A549 (cell line): ENCODE measurements around the gene KCNQ5. TPM values are rescaled to one million over a fixed set of nuclear protein-coding genes. Genes with fewer than 3 reads are reported as not detected.
"Not testable (repeated sequence)": the region's sequence is repeated elsewhere in the genome, so short reads cannot be mapped to it uniquely, and the experiment has no call there.

ENCODE experiments used
- ATAC-seq, 2 experiments: fragments of 200-7000 bp in 1 of 2; fragments of >200 bp in 1 of 2; cut with Nextera tagmentation in 1 of 2; cut with Tn5 transposase in 1 of 2; 3 replicates each; pipeline versions ENCODE4 v1.8.0 to v1.9.1; 2018 to 2020; ENCODE audit warnings: mild to moderate bottlenecking in 1 of 2, moderate library complexity in 1 of 2
- CTCF ChIA-PET: fragments of 300-600 bp; sonication (Branson Sonifier 250); formaldehyde crosslinking; extraction: SDS; loops from one replicate; lab custom pipeline; 2021; ENCODE audit warnings: antibody characterized with exemption, inconsistent platforms; lab: Yijun Ruan, JAX
- POLR2A ChIA-PET: fragments of 350-600 bp; formaldehyde crosslinking; extraction: SDS; loops from one replicate; lab custom pipeline; 2021; ENCODE audit warnings: antibody characterized with exemption, inconsistent platforms; lab: Yijun Ruan, JAX
- DNase-seq, 2 experiments: peaks; one replicate each; pipeline versions ENCODE4 v3.0.0 to v3.0.0-alpha.2; 2011 to 2016; ENCODE audit warnings: low read depth in 1 of 2, low spot score in 1 of 2
- FAIRE-seq: peaks from 2 replicates; lab custom pipeline; 2011; peaks lifted over from hg19 to GRCh38; lab: Jason Lieb, UNC
- H3K27ac ChIP-seq, 2 experiments: fragments of >200 bp; sonication (Bioruptor Twin); formaldehyde crosslinking; 3 replicates each; pipeline ENCODE4 v1.5.1; 2016 to 2017
- H3K4me1 ChIP-seq: fragments of >200 bp; sonication (Bioruptor Twin); formaldehyde crosslinking; 3 replicates; pipeline ENCODE4 v1.6.1; 2016
- H3K4me2 ChIP-seq: fragments of >200 bp; sonication (Bioruptor Twin); formaldehyde crosslinking; 3 replicates; pipeline ENCODE4 v1.6.1; 2016
- H3K4me3 ChIP-seq: fragments of >200 bp; sonication (Bioruptor Twin); formaldehyde crosslinking; 3 replicates; pipeline ENCODE4 v1.5.1; 2016
- H3K9me3 ChIP-seq: fragments of >200 bp; sonication (Bioruptor Twin); formaldehyde crosslinking; 3 replicates; pipeline ENCODE4 v1.6.1; 2016
- BCL3 ChIP-seq: fragments of >200 bp; sonication (Bioruptor Twin); formaldehyde crosslinking; IDR thresholded peaks from 3 replicates; pipeline ENCODE4 v1.6.1; 2016
- CEBPB ChIP-seq, 2 experiments: fragments of >200 bp in 1 of 2; sonication (Bioruptor Twin) in 1 of 2; formaldehyde crosslinking in 1 of 2; IDR thresholded peaks; 2 replicates each; pipeline ENCODE4 v1.6.1; 2012 to 2016
- CTCF ChIP-seq: fragments of >200 bp; sonication (Bioruptor Twin); formaldehyde crosslinking; IDR thresholded peaks from 3 replicates; pipeline ENCODE4 v1.5.1; 2016
- E2F6 ChIP-seq: IDR thresholded peaks from 2 replicates; pipeline ENCODE4 v1.6.1; 2012; ENCODE audit warnings: low read depth, borderline replicate concordance
- EP300 ChIP-seq, 2 experiments: fragments of >200 bp; sonication (Bioruptor Twin); formaldehyde crosslinking; IDR thresholded peaks; 2 replicates in 1 of 2; 3 replicates in 1 of 2; pipeline ENCODE4 v1.6.1; 2016 to 2017
- FOSB ChIP-seq: fragments of 250-450 bp; sonication (Bioruptor Pico); IDR thresholded peaks from 2 replicates; pipeline ENCODE4 v1.5.0; 2020; ENCODE audit warnings: mild to moderate bottlenecking, moderate library complexity
- HEYL ChIP-seq: fragments of 250-450 bp; sonication (Bioruptor Pico); IDR thresholded peaks from 2 replicates; pipeline ENCODE4 v1.8.0; 2021; ENCODE audit warnings: mild to moderate bottlenecking, moderate library complexity
- HOXA7 ChIP-seq: fragments of 250-450 bp; sonication (Bioruptor Pico); IDR thresholded peaks from 2 replicates; pipeline ENCODE4 v1.5.0; 2020; ENCODE audit warnings: mild to moderate bottlenecking, moderate library complexity
- HOXB13 ChIP-seq: fragments of 250-450 bp; sonication (Bioruptor Pico); IDR thresholded peaks from 2 replicates; pipeline ENCODE4 v1.5.0; 2020; ENCODE audit warnings: low read depth, mild to moderate bottlenecking, moderate library complexity
- HOXB5 ChIP-seq: fragments of 250-450 bp; sonication (Bioruptor Pico); IDR thresholded peaks from 2 replicates; pipeline ENCODE4 v1.5.0; 2020; ENCODE audit warnings: mild to moderate bottlenecking, moderate library complexity
- KDM1A ChIP-seq: fragments of 200-600 bp; sonication (generic); IDR thresholded peaks from 2 replicates; pipeline ENCODE4 v1.6.1; 2016; ENCODE audit warnings: low read depth, mild to moderate bottlenecking
- KDM5A ChIP-seq: fragments of 200-600 bp; sonication (generic); IDR thresholded peaks from 2 replicates; pipeline ENCODE4 v1.6.1; 2016; ENCODE audit warnings: antibody characterized with exemption, mild to moderate bottlenecking
- MAFK ChIP-seq: fragments of 450-650 bp; IDR thresholded peaks from 2 replicates; pipeline ENCODE4 v1.6.1; 2014; ENCODE audit not compliant: partially characterized antibody
- MAX ChIP-seq: IDR thresholded peaks from 2 replicates; pipeline ENCODE4 v1.6.1; 2012
- MAZ ChIP-seq: fragments of 150-350 bp; IDR thresholded peaks from 2 replicates; pipeline ENCODE4 v1.6.1; 2014; ENCODE audit warnings: antibody characterized with exemption, low read depth, low read length, borderline replicate concordance
- MYC ChIP-seq: IDR thresholded peaks from 2 replicates; pipeline ENCODE4 v1.6.1; 2012; ENCODE audit warnings: mild to moderate bottlenecking, inconsistent platforms, low read length, improper control_type of control experiment, borderline replicate concordance
- PBX3 ChIP-seq: IDR thresholded peaks from 2 replicates; pipeline ENCODE4 v1.6.1; 2012
- PHF8 ChIP-seq: fragments of 200-600 bp; sonication (generic); IDR thresholded peaks from 2 replicates; pipeline ENCODE4 v1.6.1; 2016; ENCODE audit warnings: low read depth, mild to moderate bottlenecking, antibody characterized with exemption, moderate library complexity, borderline replicate concordance
- POLR2A ChIP-seq: IDR thresholded peaks from 2 replicates; pipeline ENCODE4 v1.6.1; 2012; ENCODE audit warnings: mild to moderate bottlenecking, low read length
- POLR2AphosphoS2 ChIP-seq: conservative IDR thresholded peaks from 2 replicates; pipeline ENCODE4 v1.6.1; 2012; ENCODE audit warnings: low read length, improper control_type of control experiment, inconsistent platforms
- RAD21 ChIP-seq, 2 experiments: fragments of >200 bp in 1 of 2; sonication (Bioruptor Twin) in 1 of 2; formaldehyde crosslinking in 1 of 2; IDR thresholded peaks in 1 of 2; conservative IDR thresholded peaks in 1 of 2; 2 replicates in 1 of 2; 3 replicates in 1 of 2; pipeline ENCODE4 v1.6.1; 2012 to 2018; ENCODE audit warnings: inconsistent platforms in 1 of 2
- RCOR1 ChIP-seq: fragments of 150-350 bp; IDR thresholded peaks from 2 replicates; pipeline ENCODE4 v1.6.1; 2014; ENCODE audit warnings: antibody characterized with exemption, low read length, low read depth
- SMC3 ChIP-seq: fragments of >200 bp; sonication (Bioruptor Twin); formaldehyde crosslinking; IDR thresholded peaks from 3 replicates; pipeline ENCODE4 v1.6.1; 2018; ENCODE audit warnings: inconsistent platforms
- ZC3H11A ChIP-seq: fragments of 450-650 bp; IDR thresholded peaks from 2 replicates; pipeline ENCODE4 v1.6.1; 2014; ENCODE audit warnings: antibody characterized with exemption, mild to moderate bottlenecking
- ZFP36 ChIP-seq: fragments of 450-650 bp; IDR thresholded peaks from 2 replicates; pipeline ENCODE4 v1.6.1; 2014; ENCODE audit warnings: borderline replicate concordance; ENCODE audit not compliant: partially characterized antibody
- ZNF302 ChIP-seq: fragments of 250-450 bp; sonication (Bioruptor Pico); IDR thresholded peaks from 2 replicates; pipeline ENCODE4 v1.9.0; 2021; ENCODE audit warnings: inconsistent platforms, mild to moderate bottlenecking, moderate library complexity
- WGBS: methylation state at CpG from one replicate; pipeline ENCODE4 v1.1.6; 2017; ENCODE audit errors: missing lambda C conversion rate; 5-methylcytosine and 5-hydroxymethylcytosine counted together
- polyA plus RNA-seq, 4 experiments: library from polyadenylated mRNA; depleted of rRNA in 3 of 4; stranded (reverse); fragments of >200 nt; fragmentation: RNase III in 1 of 4; extraction: RNeasy Plus Mini Kit Qiagen cat#74134 plus additional on column Dnase treatment in 1 of 4; gene quantifications; 2 replicates in 3 of 4; 3 replicates in 1 of 4; pipeline ENCODE4 v1.2.3, GENCODE V29; 2011 to 2017

KCNQ5 gene
- polyA plus RNA-seq, 2 of the 4 experiments (the other 2 are of a cell fraction) = 1.2 to 1.3 TPM

GRCh38 chr6:72580281-72580940, 41.5 kb upstream of the KCNQ5 start:
- Histone ChIP-seq H3K9me3 (no peaks in the 10 kb centered on the region), H3K4me1 (no peaks in the 10 kb centered on the region), H3K4me3 (no peak overlapping the region), H3K4me2 (no peak overlapping the region), H3K27ac (no peak overlapping the region)
- peak; percentile 78 to 89 for ATAC-seq
- POLR2A ChIA-PET = no interaction called here
- FAIRE-seq = no peak
- no peak for TF ChIP-seq FOSB (CRISPR knock-in tag)
- no peak for TF ChIP-seq HOXB13 (CRISPR knock-in tag)
- TF ChIP-seq HOXA7 (CRISPR knock-in tag) = no peak
- TF ChIP-seq RCOR1 = no peak
- no peak for TF ChIP-seq POLR2AphosphoS2
- no peak for TF ChIP-seq E2F6
- no peak for TF ChIP-seq HOXB5 (CRISPR knock-in tag)
- TF ChIP-seq SMC3 = peak; percentile 76
- TF ChIP-seq POLR2A = no peak
- TF ChIP-seq ZC3H11A = no peak
- TF ChIP-seq EP300 (IDR thresholded peaks at IDR 0.05) = no peak
- no peak for TF ChIP-seq KDM5A
- TF ChIP-seq MAZ = no peak
- peak; percentile 13 for TF ChIP-seq MAFK
- TF ChIP-seq ZFP36 = no peak
- no peak for TF ChIP-seq KDM1A
- no peak for TF ChIP-seq ZNF302 (CRISPR knock-in tag)
- TF ChIP-seq CTCF = peak; percentile 55
- peak; percentile 72 to 75 for TF ChIP-seq RAD21 (conservative IDR thresholded peaks at IDR 0.05 in 1 of 2, IDR thresholded peaks at IDR 0.05 in 1 of 2)
- no peak for TF ChIP-seq MYC
- TF ChIP-seq HEYL (CRISPR knock-in tag) = no peak
- no peak for TF ChIP-seq PBX3
- 0 out of 4 replicates have a peak, but pooled peaks of 1 of the 2 experiments have one; percentile 29 for TF ChIP-seq CEBPB (IDR thresholded peaks at IDR 0.05)
- TF ChIP-seq MAX = no peak
- TF ChIP-seq BCL3 = no peak
- no peak for TF ChIP-seq PHF8
- DNase-seq = peak; percentile 19 to 67
- WGBS = 13% methylated on average over 6 of the region's 6 CpGs
- CTCF ChIA-PET = interaction anchor here (0.5 to 2.9 kb wide), 24 partner anchors 9 to 746 kb away, joined by 3 to 62 read pairs (median 4); no protein-coding TSS in a partner anchor

GRCh38 chr6:72580950-72581349, 40.9 kb upstream of the KCNQ5 start:
- H3K4me3 ChIP-seq, POLR2A ChIA-PET, DNase-seq, H3K27ac ChIP-seq, ATAC-seq, H3K4me1 ChIP-seq, FAIRE-seq, H3K9me3 ChIP-seq, H3K4me2 ChIP-seq: not testable (repeated sequence)
- WGBS = 44% methylated on average over 2 of the region's 2 CpGs
- CTCF ChIA-PET = interaction anchor here (0.6 to 2.9 kb wide), 22 partner anchors 8 to 746 kb away, joined by 3 to 62 read pairs (median 4); no protein-coding TSS in a partner anchor
